ENCODE measurements around the gene GAS2.

GAS2 gene

GRCh38 chr11:22797047-22797446 lies 130.6 kb downstream of the GAS2 start:
- no peak for DNase-seq

GRCh38 chr11:22798901-22799300 lies 132.5 kb downstream of the GAS2 start:
- DNase-seq, result no peak

- no peak for DNase-seq
Observed at GRCh38 chr11:22800482-22800881, 134.1 kb downstream of the GAS2 start.

- no peak for DNase-seq
Observed at GRCh38 chr11:22802861-22803260, 136.4 kb downstream of the GAS2 start.

- no peak for DNase-seq
Observed at GRCh38 chr11:22807391-22807790, 141.0 kb downstream of the GAS2 start.

GRCh38 chr11:22807855-22808570 lies 141.6 kb downstream of the GAS2 start:
- DNase-seq, result peak in 1 of 2 experiments; percentile 2

GRCh38 chr11:22808571-22809197 lies 142.3 kb downstream of the GAS2 start:
- DNase-seq, result no peak

- DNase-seq, result no peak
Observed at GRCh38 chr11:22809893-22810292, 143.5 kb downstream of the GAS2 start.

GRCh38 chr11:22822203-22822602 lies 155.8 kb downstream of the GAS2 start:
- no peak for DNase-seq

GRCh38 chr11:22828373-22828772 lies 162.0 kb downstream of the GAS2 start:
- peak; percentile 6 to 9 for DNase-seq

GRCh38 chr11:22829231-22830081 lies 163.0 kb downstream of the GAS2 start, which contains the start of gene SVIP:
SVIP (minus strand) TSS chr11:22829801; CDS start chr11:22829748, 53 bp downstream.
- peak; percentile 96 to 98 for DNase-seq

GRCh38 chr11:22830082-22830414 lies 163.6 kb downstream of the GAS2 start:
- no peak for DNase-seq

GRCh38 chr11:22832315-22833015 lies 166.1 kb downstream of the GAS2 start:
- DNase-seq, result no peak

- no peak for DNase-seq
Observed at GRCh38 chr11:22846726-22847125, 180.3 kb downstream of the GAS2 start.

- no peak for DNase-seq
Observed at GRCh38 chr11:22851477-22851876, 185.1 kb downstream of the GAS2 start.

GRCh38 chr11:22859756-22860155 lies 193.3 kb downstream of the GAS2 start:
- no peak for DNase-seq

GRCh38 chr11:22860241-22860640 lies 193.8 kb downstream of the GAS2 start, which contains the start of gene CCDC179:
CCDC179 (minus strand) TSS chr11:22860474; CDS start chr11:22860421, 53 bp downstream.
- DNase-seq, result no peak
